ENCODE results near the gene NFE2. TPM values are rescaled to one million over a fixed set of nuclear protein-coding genes. Genes with fewer than 3 reads are reported as not detected.
A peak's percentile ranks its signal among the peaks of the same experiment; 100 is the strongest.

Gene NFE2
- total RNA-seq, 2 experiments from 2014 or later, result not detected

GRCh38 chr12:54246011-54246641, 54.7 kb downstream of the NFE2 start:
- Histone ChIP-seq H3K9me3 (ENCODE audit: low read length) (no peaks in the 10 kb centered on the region), H3K36me3 (ENCODE audit: insufficient read depth, low read length) (peaks cover 95% of the 10 kb centered on the region), H3K4me2 (ENCODE audit: low read length) (no peak overlapping the region), H4K20me1 (ENCODE audit: insufficient read depth, low read length) (no peaks in the 10 kb centered on the region), H3K4me1 (ENCODE audit: insufficient read depth, low read length, poor library complexity, severe bottlenecking) (peaks cover 7% of the 10 kb centered on the region), H3K27ac (ENCODE audit: low read depth, low read length, poor library complexity, severe bottlenecking) (no peak overlapping the region), H2AFZ (ENCODE audit: low read length) (no peak overlapping the region), H3K79me2 (ENCODE audit: insufficient read depth, low read depth, low read length) (peaks cover 6% of the 10 kb centered on the region; the same call in 1 of the 2 replicates), H3K4me3 (ENCODE audit: low read depth, low read length, poor library complexity, severe bottlenecking) (no peak overlapping the region), H3K9me2 (ENCODE audit: insufficient read depth, low read length) (no peaks in the 10 kb centered on the region)
- intact Hi-C loops (cut with micrococcal nuclease; ENCODE audit: unreplicated experiment), result no loop called here
- no TSS peak for BruUV-seq (replicated peaks)
- no peak for DNase-seq (ENCODE audit: low spot score)
- ChIA-PET CTCF (ENCODE audit: unreplicated experiment) (no interaction called here), POLR2A (interaction anchor here (0.7 kb wide), 2 partner anchors 87 to 631 kb away, joined by 3 to 10 read pairs; no protein-coding TSS in a partner anchor)
- no peak for TF ChIP-seq EZH2phosphoT487 (IDR thresholded peaks at IDR 0.05; ENCODE audit: borderline replicate concordance, low read depth, low read length)
- TF ChIP-seq CTCF (conservative IDR thresholded peaks at IDR 0.05; ENCODE audit: low read length), result no peak

Small RNAs within 50 kb of the gene (microRNA-seq; reads per million reads assigned to microRNA genes)
- 155 reads per million, percentile 64 among the genes with 10 or more reads in this experiment for gene MIR148B (ENCODE audit: borderline replicate concordance)

Small RNAs within 50 kb of the gene (small RNA-seq; reads per million reads assigned to genes)
- gene MIR148B (0.52 reads per million, percentile 7 among the genes with 10 or more reads in this experiment), gene RN7SL390P (not detected), gene RN7SL744P (not detected), gene RNU6-950P (not detected)

Other genes with a start within 250 kb of the NFE2 start
- gene HOXC4, start 247.2 kb downstream of the NFE2 start, total RNA-seq (2014; rRNA removed; shearing (Covaris generic)), result 6.2 and 7.1 TPM in 2 replicates
- 20.0 and 20.1 TPM in 2 replicates for gene HOXC4, start 247.2 kb downstream of the NFE2 start, total RNA-seq (2022)
- gene SMUG1, start 112.0 kb downstream of the NFE2 start, total RNA-seq (2014; rRNA removed; shearing (Covaris generic)), result 28.2 and 42.5 TPM in 2 replicates
- 36.0 and 37.9 TPM in 2 replicates for gene SMUG1, start 112.0 kb downstream of the NFE2 start, total RNA-seq (2022)
- gene CBX5, start 20.9 kb downstream of the NFE2 start, total RNA-seq (2014; rRNA removed; shearing (Covaris generic)), result 97.8 and 115 TPM in 2 replicates
- 299 and 321 TPM in 2 replicates for gene CBX5, start 20.9 kb downstream of the NFE2 start, total RNA-seq (2022)
- gene HNRNPA1, start 20.3 kb downstream of the NFE2 start, total RNA-seq (2014; rRNA removed; shearing (Covaris generic)), result 713 and 899 TPM in 2 replicates
- gene HNRNPA1, start 20.3 kb downstream of the NFE2 start, total RNA-seq (2022), result 2,128 and 2,331 TPM in 2 replicates
- 77.5 and 86.0 TPM in 2 replicates for gene COPZ1, start 24.1 kb upstream of the NFE2 start, total RNA-seq (2014; rRNA removed; shearing (Covaris generic))
- gene COPZ1, start 24.1 kb upstream of the NFE2 start, total RNA-seq (2022), result 114 and 121 TPM in 2 replicates
- not detected in 2 replicates for gene GPR84, start 63.5 kb upstream of the NFE2 start, total RNA-seq (2014; rRNA removed; shearing (Covaris generic))
- 0.18 and 0.30 TPM in 2 replicates for gene GPR84, start 63.5 kb upstream of the NFE2 start, total RNA-seq (2022)
- gene ZNF385A, start 83.7 kb upstream of the NFE2 start, total RNA-seq (2014; rRNA removed; shearing (Covaris generic)), result 0.18 and 0.32 TPM in 2 replicates
- gene ZNF385A, start 83.7 kb upstream of the NFE2 start, total RNA-seq (2022), result 2.6 and 2.9 TPM in 2 replicates
- 0.06 and 1.0 TPM in 2 replicates for gene ITGA5, start 118.3 kb upstream of the NFE2 start, total RNA-seq (2014; rRNA removed; shearing (Covaris generic))
- gene ITGA5, start 118.3 kb upstream of the NFE2 start, total RNA-seq (2022), result 0.34 and 0.76 TPM in 2 replicates
- 74.8 and 76.6 TPM in 2 replicates for gene GTSF1, start 172.6 kb upstream of the NFE2 start, total RNA-seq (2014; rRNA removed; shearing (Covaris generic))
- 93.0 and 103 TPM in 2 replicates for gene GTSF1, start 172.6 kb upstream of the NFE2 start, total RNA-seq (2022)
- 60.2 and 68.1 TPM in 2 replicates for gene NCKAP1L, start 196.7 kb upstream of the NFE2 start, total RNA-seq (2014; rRNA removed; shearing (Covaris generic))
- gene NCKAP1L, start 196.7 kb upstream of the NFE2 start, total RNA-seq (2022), result 112 and 136 TPM in 2 replicates
- 7.1 and 9.7 TPM in 2 replicates for gene PDE1B, start 248.6 kb upstream of the NFE2 start, total RNA-seq (2014; rRNA removed; shearing (Covaris generic))
- 14.9 and 17.4 TPM in 2 replicates for gene PDE1B, start 248.6 kb upstream of the NFE2 start, total RNA-seq (2022)